Measurements from ENCODE around the gene DENND5B.
"Not testable (repeated sequence)": the region's sequence is repeated elsewhere in the genome, so short reads cannot be mapped to it uniquely, and the experiment has no call there.

The DENND5B gene

GRCh38 chr12:31589904-31590641 lies 863 bp downstream of the DENND5B start:
- DNase-seq = no peak

DNA sequence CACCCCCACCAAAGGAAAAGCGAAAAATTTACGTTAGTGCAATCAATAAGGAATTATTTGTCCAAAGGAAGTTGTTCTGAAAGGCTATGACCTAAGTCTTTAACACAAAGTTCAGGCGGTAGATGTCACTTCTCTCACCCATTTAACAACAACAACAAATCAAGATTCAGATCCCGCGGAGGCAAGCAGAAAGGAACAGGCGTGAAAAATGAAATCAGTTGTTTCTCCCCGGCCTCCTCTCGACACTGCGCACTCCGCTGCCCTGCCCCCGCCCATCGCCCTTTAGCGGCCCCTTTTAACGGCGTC lies 1.4 kb downstream of the DENND5B start:
- DNase-seq = no peak

GRCh38 chr12:31588976-31589375 lies 2.0 kb downstream of the DENND5B start:
- DNase-seq = no peak

DNA sequence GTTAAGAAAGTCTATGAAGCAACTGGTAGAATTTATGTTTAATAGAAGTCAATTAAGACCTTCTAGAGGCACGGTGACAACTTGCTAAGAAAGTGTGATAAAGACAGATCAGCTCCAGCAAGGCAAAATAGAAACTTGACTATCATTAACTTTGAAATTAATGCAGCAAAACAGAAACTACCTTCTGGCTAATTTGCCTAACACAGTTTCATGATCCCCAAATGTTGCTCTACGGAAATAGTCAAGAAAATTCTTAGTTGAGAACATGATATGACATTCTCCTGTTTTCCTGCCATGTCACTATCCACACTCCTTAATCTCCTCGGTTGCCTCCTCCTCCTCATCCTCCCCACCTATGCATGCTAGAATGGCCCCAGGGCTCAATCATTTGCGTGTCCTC lies 4.2 kb downstream of the DENND5B start:
- no peak for DNase-seq

- DNase-seq = no peak
Observed at GRCh38 chr12:31585895-31586294, 5.0 kb downstream of the DENND5B start.

DNA sequence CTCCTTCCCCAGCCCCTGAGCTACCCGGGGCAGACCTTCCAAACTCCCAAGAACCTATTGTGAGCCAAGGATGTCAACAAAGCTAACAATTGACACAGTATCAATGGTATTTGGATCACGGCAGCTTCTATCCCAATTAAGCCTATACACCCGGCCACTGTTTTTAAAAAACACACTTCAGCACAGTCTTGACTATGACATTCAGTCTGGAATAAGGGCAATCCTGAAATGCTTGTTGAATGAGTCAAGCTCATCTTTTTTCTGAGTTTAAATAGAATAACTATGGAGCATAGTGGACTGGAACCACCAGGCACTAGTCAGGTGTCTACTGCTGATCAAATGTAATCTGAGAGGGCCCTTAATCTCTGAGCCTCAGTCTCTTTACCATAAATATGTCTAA lies 5.7 kb downstream of the DENND5B start:
- DNase-seq = no peak

DNA sequence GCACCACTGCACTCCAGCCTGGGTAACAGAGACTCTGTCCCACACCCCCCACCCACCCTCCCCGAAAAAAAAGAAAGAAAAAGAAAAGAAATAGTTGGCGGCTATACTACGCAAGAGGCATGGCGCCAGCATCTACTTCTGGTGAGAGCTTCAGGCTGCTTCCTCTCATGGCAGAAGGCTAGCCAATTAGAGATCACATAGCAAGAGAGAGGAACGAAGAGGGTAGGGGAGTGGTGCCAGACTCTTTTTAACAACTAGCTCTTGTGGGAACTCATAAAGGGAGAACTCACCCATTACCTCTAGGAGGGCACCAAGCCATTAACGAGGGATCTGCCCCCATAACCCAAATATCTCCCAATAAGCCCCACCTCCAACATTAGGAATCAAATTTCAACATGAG lies 6.2 kb downstream of the DENND5B start:
- DNase-seq = no peak

DNA sequence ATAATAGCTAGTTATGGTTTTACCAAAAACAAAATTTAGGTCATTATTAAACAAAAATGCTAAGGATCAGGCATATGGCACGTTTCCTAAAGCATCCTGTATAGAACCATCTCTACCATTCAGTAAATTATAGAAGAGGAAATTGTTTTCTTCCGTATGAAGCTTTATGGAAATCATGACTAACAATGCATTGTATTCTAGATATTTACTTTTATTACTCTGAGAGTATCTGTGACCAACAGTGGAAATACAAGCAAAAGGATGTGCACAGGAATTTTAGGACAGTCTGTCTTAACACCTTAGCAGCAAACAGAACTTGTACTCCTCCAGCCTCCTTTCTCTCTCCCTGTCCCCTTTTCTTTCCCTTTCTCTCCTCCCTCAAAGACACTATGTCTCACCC lies 7.1 kb downstream of the DENND5B start:
- DNase-seq = no peak

DNA sequence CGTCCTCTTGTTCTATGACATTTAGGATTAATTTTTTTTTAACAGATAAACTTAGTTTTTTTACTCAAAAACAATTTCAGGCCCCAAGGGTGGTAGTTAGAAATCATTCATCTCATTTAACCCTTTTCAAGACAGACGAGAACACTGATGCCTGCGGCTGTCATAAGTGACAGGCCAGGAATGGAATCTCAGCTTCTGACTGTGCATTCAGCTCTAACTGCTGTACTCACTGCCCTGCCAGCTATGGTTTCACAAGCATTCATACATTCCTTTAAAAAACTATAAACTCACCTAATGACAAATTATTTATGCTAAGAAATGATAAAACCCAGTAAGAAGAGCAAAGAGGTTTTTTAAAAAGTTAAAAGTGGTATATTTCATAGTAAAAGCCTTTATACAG lies 8.8 kb downstream of the DENND5B start:
- DNase-seq = no peak

DNA sequence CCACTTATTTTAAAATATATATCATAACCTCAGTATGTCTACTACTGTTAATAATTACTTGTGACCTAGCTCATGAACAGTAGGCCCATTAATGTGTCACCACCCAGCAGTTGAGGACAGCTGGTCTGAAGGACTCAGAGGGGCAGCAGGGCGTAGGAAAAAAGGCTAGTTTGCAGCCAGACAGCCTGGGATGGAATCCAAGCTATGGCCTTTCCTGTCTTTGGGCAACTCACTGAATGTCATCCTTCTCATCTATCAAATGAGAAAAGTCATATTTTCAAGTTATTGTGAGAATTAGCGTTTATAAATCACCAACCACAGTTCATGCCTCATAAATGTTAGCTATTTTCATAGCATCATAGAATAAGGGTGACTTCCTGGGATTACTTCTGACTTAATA lies 12.3 kb downstream of the DENND5B start:
- DNase-seq = no peak

DNA sequence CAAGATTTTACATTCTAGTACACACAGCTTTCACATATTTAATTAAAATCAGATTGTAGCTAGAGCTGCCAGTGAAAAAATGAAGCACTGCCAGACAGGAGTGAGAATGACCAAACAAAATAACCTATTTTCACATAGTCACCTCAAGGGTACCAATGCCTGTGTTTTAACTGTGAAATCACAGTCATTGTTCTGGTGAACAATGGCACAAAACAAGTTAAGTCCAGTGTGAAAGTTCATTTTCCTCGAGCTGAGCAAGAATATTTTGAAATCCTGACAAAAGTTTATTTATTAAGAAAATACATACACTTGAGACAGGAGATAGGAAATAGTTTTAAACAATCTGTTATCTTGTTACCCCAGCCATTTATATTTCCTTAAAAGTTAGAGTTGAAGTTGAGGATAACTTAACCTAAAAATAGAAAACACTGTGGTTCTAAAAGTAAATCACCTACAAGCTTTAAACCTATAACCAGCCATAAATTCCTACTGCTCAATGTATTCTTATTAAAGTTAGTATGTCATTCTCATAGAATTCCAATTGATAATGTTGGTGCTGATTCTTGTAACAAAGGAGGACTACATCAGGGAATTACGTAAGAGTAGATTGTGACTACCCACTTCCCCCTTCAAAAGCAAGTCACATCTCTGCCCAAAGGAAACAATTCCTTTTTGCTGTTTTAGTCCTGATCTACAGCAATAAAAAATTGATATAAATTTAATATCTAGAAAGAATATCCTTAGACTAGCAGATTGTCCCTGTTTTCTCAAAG lies 15.9 kb downstream of the DENND5B start:
- DNase-seq = no peak

- not testable (repeated sequence) for DNase-seq
Observed at GRCh38 chr12:31574367-31574766, 16.6 kb downstream of the DENND5B start.

DNA sequence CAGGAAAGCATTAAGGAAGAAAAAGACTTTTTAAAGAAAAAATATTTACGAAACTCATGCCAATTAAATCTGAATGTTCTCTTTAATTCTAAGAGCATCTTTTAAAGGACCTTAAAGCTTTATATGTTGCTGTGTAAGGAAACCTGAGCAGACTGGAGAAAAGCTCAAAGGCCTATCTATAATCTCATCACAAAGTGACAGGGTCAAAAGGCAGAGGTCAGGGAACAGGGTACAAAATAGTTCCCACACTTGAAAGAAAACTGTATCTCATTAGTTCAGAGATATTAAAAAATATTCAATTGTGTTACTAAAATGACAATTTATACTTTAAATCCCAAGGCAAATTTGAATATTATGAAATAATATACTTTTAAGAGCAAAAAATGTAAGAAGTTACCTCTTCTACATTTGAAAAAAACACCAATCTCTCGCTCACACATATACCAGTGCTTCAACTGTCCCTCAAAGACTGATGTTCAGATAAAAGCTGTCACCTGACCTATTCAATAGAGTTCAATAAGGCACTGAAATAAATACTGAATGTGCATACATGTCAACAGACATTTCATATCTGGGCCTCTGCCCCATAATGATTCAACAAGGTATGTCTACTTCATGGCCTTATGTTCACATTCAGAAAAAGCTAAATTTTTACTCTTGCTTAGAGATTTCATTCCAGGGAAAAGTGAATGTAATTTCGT lies 17.9 kb downstream of the DENND5B start:
- DNase-seq = no peak

- DNase-seq = no peak
Observed at GRCh38 chr12:31570880-31571279, 20.1 kb downstream of the DENND5B start.

DNA sequence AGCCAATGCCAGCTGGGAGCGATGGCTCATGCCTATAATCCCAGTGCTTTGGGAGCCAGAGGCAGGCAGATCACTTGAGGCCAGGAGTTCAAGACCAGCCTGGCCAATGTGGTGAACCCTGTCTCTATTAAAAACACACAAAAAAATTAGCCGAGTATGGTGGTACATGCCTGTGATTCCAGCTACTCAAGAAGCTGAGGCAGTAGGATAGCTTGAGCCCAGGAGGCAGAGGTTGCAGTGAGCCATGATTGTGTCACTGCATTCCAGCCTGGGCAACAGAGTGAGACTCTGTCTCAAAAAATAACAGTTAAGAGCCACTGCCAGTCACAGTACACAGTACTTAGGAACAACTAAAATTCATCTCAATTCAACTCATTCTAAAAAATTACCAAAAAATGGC lies 21.4 kb downstream of the DENND5B start:
- DNase-seq = not testable (repeated sequence)

DNA sequence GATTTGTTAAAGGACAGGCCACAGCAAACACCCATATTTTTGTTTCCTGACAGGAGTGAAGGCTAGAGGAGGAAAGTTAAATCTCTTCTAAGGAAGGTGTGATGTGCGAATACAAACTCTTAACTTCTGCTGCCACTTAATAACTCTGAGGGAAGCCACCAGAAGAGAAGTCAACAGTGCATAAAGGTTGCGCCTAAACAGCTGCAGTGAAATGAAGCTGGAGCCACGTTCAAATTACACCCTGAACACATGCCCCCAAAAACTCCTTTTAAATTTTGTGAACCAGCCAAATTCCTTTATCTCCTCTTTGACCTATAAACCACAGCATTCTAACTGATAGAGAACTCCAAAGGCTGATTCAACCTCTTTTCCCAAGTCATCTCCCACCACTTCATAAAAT lies 22.4 kb downstream of the DENND5B start:
- no peak for DNase-seq

DNA sequence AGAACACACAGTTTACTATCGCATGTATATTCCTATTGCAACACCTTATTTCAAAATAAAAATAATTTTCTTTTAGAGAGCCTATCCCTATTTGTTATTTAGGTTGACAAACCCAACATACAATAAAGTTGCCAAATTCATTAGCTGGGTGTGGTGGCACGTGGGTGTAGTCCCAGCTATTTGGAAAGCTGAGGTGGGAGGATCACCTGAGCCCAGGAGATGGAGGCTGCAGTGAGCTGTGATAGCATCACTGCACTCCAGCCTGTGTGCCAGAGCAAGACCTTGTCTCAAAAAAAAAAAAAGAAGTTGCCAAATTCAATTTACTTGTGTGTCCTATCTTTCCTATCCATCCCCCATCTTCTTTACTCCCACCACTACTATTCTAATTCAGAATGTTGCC lies 23.9 kb downstream of the DENND5B start:
- no peak for DNase-seq

DNA sequence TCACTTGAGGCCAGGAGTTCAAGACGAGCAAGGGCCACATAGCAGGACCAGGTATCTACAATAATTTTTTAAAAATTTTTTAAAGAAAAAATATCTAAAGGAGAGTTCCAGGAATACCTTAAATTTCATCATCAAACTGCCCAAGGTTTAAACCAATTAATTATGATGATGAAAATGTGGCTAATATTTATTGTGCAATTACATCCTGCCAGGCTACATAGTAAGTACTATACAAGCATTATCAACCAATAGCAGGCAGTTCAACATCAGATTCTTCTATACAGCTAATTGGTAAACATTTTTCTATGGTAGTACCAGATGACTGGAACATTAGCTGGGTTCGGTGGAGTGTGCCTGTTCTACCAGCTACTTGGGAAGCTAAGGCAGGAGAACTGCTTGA lies 24.4 kb downstream of the DENND5B start:
- DNase-seq = no peak

GRCh38 chr12:31562594-31563328 lies 28.2 kb downstream of the DENND5B start:
- no peak for DNase-seq

DNA sequence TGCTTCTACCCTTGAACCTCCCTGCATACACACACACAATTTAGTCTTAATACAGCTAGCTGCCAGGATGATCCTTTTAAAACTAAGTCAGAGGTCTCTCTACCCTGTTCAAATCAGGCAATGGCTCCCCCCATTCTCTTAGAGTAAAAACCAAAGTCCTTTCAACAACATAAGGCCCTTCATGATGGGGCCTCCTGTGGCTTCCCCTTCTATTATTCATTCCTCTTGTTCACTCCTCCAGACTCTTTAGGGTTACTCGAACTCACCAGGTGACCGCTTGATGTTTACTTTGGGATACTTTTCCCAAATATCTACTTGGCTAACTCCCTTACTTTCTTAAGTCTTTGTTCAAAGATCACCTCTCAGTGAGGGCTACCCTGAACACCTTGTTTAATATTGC lies 30.4 kb downstream of the DENND5B start:
- DNase-seq = no peak

DNA sequence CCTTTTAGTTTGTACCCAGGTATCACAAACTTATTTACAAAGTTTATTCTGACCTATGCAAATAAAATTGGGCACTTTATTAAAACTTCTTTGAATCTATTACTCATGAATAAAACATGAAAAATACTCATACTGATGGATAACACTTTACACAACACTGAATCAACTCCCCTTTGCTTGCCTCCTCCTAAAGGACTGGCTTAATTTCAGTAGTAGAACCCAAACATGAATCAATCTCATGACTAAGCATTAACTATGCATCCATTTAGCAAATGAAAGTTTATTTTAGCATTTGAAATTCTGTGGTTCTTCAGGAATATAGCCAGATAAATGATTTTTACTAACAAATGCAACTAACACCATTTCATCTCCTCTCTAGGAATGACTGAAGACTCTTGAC lies 32.4 kb downstream of the DENND5B start:
- no peak for DNase-seq

DNA sequence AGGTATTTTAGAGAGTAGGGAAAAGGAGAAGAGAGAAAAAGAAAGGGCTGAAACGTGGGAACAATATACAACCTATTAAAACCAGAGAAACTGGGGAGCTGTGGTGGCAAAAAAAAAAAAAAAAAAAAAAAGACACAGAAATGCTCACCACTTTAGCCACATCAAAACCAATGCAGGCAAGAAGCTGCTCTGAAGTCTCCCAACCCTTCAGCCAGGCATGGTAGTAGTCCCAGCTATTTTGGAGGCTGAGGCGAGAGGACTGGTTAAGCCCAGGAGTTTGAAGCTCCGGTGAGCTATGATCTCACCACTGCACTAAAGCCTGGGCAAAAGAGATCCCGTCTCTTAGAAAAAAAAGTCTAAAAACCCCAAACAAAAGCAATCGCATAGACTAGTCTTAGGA lies 33.2 kb downstream of the DENND5B start:
- no peak for DNase-seq

DNA sequence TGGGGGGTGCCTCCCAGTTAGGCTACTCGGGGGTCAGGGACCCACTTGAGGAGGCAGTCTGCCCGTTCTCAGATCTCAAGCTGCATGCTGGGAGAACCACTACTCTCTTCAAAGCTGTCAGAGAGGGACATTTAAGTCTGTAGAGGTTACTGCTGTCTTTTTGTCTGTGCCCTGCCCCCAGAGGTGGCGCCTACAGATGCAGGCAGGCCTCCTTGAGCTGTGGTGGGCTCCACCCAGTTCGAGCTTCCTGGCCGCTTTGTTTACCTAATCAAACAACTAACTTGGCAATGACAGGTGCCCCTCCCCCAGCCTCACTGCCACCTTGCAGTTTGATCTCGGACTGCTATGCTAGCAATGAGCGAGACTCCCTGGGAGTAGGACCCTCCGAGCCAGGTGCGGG lies 35.5 kb downstream of the DENND5B start:
- not testable (repeated sequence) for DNase-seq

Data from NCI-H524 treated with DMSO at 0.1 percent for 48 hours (cell line).